Left renal cortex interstitium (tissue), 4 donors: ENCODE data around the gene MAOA. TPM values are rescaled to one million over a fixed set of nuclear protein-coding genes. Genes with fewer than 3 reads are reported as not detected.
A peak's percentile ranks its signal among the peaks of the same experiment; 100 is the strongest.

Experiments used
- DNase-seq, 4 donors: peaks; one replicate each; pipeline ENCODE4 v3.0.0-alpha.2; 2013; ENCODE audit warnings: low read depth in 4 of 4, low spot score in 2 of 4, missing footprints in 1 of 4
- polyA plus RNA-seq, 4 donors: library from polyadenylated mRNA; unstranded; fragments of 120-200 nt; gene quantifications; one replicate each; pipeline ENCODE4 v1.2.1, GENCODE V29; 2013; ENCODE audit not compliant: insufficient read length in 4 of 4

Gene MAOA
- polyA plus RNA-seq, 4 donors: 15.4 to 28.1 (median 18.2) TPM

- DNase-seq: no peak
These were observed 90.0 kb downstream of the MAOA start for GRCh38 chrX:43745938-43746721.

GRCh38 chrX:43747476-43747875, 91.4 kb downstream of the MAOA start:
- DNase-seq: no peak

DNA sequence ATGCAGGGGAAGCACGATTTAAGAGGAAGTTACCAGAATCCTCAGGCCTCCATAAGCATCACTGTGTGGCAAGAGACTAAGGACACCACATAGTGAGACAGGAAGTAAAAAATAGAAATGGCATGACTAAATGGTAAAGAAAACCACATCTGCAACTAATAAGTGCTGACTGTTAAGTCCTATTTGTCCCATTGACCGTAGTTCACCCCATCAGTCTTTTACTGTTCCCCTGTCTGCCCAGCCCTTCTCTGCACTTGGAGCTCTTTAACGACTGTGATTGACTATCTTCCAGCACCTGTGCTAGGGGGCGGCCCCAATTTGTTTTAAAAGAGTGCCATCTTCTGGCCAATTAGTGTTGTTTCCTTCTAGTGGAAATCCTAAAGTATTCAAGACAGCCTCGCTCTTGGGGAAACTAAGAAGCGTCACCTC, 94.2 kb downstream of the MAOA start:
- DNase-seq: peak in 3 of 4 donors; percentile 18 to 23 (median 23)

DNA sequence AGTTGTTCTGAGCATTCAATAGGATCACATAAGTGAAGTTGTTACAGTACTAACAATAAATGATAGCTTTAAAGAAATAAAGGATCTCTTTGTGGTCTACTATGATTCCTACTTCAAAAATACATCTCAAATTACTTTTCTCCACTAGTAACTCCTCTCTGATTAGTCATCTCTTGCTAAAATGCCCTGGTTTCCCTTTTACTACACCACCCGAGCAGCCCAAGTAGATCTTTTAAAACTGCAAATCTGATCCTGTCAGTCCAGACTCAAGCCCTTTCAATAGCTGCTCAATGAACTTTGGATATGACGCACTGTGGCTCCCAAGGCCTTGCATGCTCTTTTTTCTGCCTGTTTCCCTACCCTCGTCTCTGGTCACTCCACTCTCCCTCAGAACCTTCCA, 97.5 kb downstream of the MAOA start:
- DNase-seq: no peak

DNA sequence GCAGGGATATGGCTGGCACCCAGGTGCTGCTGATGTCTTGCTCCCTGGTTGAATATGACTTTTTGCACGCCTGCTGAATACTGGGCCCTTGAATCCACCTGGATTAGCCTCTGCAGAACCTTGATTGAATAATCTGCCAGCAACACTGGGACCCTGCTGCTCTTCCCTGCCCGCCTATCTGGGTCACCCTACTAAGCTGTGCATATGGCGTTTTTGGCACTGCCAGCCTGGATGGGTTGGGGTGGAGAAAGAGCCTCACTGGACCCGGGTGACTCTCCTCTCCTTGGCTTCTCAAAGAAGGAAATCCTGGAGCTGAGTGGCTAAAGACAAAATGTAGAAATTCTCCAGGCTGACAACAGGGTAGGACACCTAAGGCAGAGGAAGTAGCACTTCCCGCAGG, 100.0 kb downstream of the MAOA start:
- no peak for DNase-seq

GRCh38 chrX:43758044-43758443, 101.9 kb downstream of the MAOA start:
- no peak for DNase-seq

- DNase-seq: no peak
These were observed 130.0 kb downstream of the MAOA start for GRCh38 chrX:43785930-43786591.

Other genes starting within 250 kb of the MAOA start
- gene MAOB, start 226.2 kb downstream of the MAOA start, polyA plus RNA-seq: 10 to 100 TPM; 42.2 to 55.2 (median 45.9) TPM